ENCODE data around the gene CD4. TPM values are rescaled to one million over a fixed set of nuclear protein-coding genes. Genes with fewer than 3 reads are reported as not detected.

CD4 gene
- total RNA-seq, 2 experiments from 2014 or later = 219 to 227 TPM

- no peaks in the 10 kb centered on the region for H3K9me3 Mint-ChIP-seq
- peaks cover 44% of the 10 kb centered on the region for H3K27me3 Mint-ChIP-seq
- CTCF ChIA-PET = interaction anchor here (0.6 to 8.8 kb wide), 26 partner anchors 9 to 229 kb away, joined by 3 to 120 read pairs (median 4); partner anchors contain the start of genes CD4, CDCA3, COPS7A and MLF2
- peak overlapping the region; percentile 81 for H3K27ac Mint-ChIP-seq
- POLR2A ChIA-PET = interaction anchor here (1.0 kb wide), 1 partner anchor 228 kb away, joined by 3 read pairs; no protein-coding TSS in a partner anchor
- peaks cover 3% of the 10 kb centered on the region for H3K36me3 Mint-ChIP-seq (ENCODE audit: low read depth)
- H3K4me3 Mint-ChIP-seq = peak overlapping the region; percentile 81
- peaks cover 51% of the 10 kb centered on the region for H3K4me1 Mint-ChIP-seq
- peak; percentile 49 for DNase-seq
Measured at GRCh38 chr12:6766651-6767349, 22.5 kb upstream of the CD4 start.

- POLR2A ChIA-PET = no interaction called here
- DNase-seq = no peak
- Mint-ChIP-seq H3K4me3 (peak overlapping the region; percentile 81), H3K4me1 (peaks cover 58% of the 10 kb centered on the region), H3K27me3 (peaks cover 41% of the 10 kb centered on the region), H3K36me3 (ENCODE audit: low read depth) (peaks cover 3% of the 10 kb centered on the region), H3K27ac (peak overlapping the region; percentile 81), H3K9me3 (no peaks in the 10 kb centered on the region)
- CTCF ChIA-PET = interaction anchor here (0.6 to 8.8 kb wide), 17 partner anchors 8 to 189 kb away, joined by 3 to 120 read pairs (median 5); partner anchors contain the start of genes CD4, COPS7A, MLF2 and P3H3
Measured at GRCh38 chr12:6767353-6768319, 21.7 kb upstream of the CD4 start.

GRCh38 chr12:6768437-6768914 lies 20.9 kb upstream of the CD4 start:
- no peak for DNase-seq
- Mint-ChIP-seq H3K36me3 (ENCODE audit: low read depth) (peaks cover 3% of the 10 kb centered on the region), H3K9me3 (no peaks in the 10 kb centered on the region), H3K4me3 (no peak overlapping the region), H3K4me1 (peaks cover 65% of the 10 kb centered on the region), H3K27me3 (peaks cover 40% of the 10 kb centered on the region), H3K27ac (no peak overlapping the region)
- ChIA-PET POLR2A (no interaction called here), CTCF (interaction anchor here (1.9 to 8.8 kb wide), 3 partner anchors 9 to 16 kb away, joined by 5 to 120 read pairs (median 77); partner anchors contain the start of gene MLF2)

- no peak for DNase-seq
- peaks cover 67% of the 10 kb centered on the region for H3K4me1 Mint-ChIP-seq
- no peaks in the 10 kb centered on the region for H3K9me3 Mint-ChIP-seq
- no peak overlapping the region for H3K27ac Mint-ChIP-seq
- no peak overlapping the region for H3K4me3 Mint-ChIP-seq
- H3K27me3 Mint-ChIP-seq = peaks cover 37% of the 10 kb centered on the region
- ChIA-PET POLR2A (no interaction called here), CTCF (interaction anchor here (0.5 to 8.8 kb wide), 7 partner anchors 9 to 153 kb away, joined by 3 to 120 read pairs (median 3); partner anchors contain the start of genes CD4 and MLF2)
- H3K36me3 Mint-ChIP-seq (ENCODE audit: low read depth) = peaks cover 3% of the 10 kb centered on the region
Measured at GRCh38 chr12:6768990-6769389, 20.3 kb upstream of the CD4 start.

- Mint-ChIP-seq H3K27me3 (peaks cover 34% of the 10 kb centered on the region), H3K36me3 (ENCODE audit: low read depth) (peaks cover 3% of the 10 kb centered on the region), H3K4me1 (peaks cover 67% of the 10 kb centered on the region), H3K9me3 (no peaks in the 10 kb centered on the region), H3K27ac (no peak overlapping the region), H3K4me3 (no peak overlapping the region)
- POLR2A ChIA-PET = no interaction called here
- no peak for DNase-seq
- CTCF ChIA-PET = interaction anchor here (0.5 to 8.8 kb wide), 10 partner anchors 10 to 180 kb away, joined by 3 to 120 read pairs (median 4); partner anchors contain the start of genes CD4 and MLF2
Measured at GRCh38 chr12:6769666-6770065, 19.7 kb upstream of the CD4 start.

GRCh38 chr12:6770094-6770493 lies 19.2 kb upstream of the CD4 start:
- peaks cover 69% of the 10 kb centered on the region for H3K4me1 Mint-ChIP-seq
- H3K36me3 Mint-ChIP-seq (ENCODE audit: low read depth) = peaks cover 2% of the 10 kb centered on the region
- ChIA-PET CTCF (interaction anchor here (1.1 to 8.8 kb wide), 5 partner anchors 11 to 92 kb away, joined by 3 to 120 read pairs (median 7); partner anchors contain the start of genes CD4 and MLF2), POLR2A (no interaction called here)
- no peaks in the 10 kb centered on the region for H3K9me3 Mint-ChIP-seq
- no peak overlapping the region for H3K27ac Mint-ChIP-seq
- H3K4me3 Mint-ChIP-seq = no peak overlapping the region
- H3K27me3 Mint-ChIP-seq = peaks cover 32% of the 10 kb centered on the region
- DNase-seq = no peak

- peaks cover 69% of the 10 kb centered on the region for H3K4me1 Mint-ChIP-seq
- H3K36me3 Mint-ChIP-seq (ENCODE audit: low read depth) = no peaks in the 10 kb centered on the region
- H3K27ac Mint-ChIP-seq = no peak overlapping the region
- ChIA-PET POLR2A (interaction anchor here (0.7 kb wide), 1 partner anchor 9 kb away, joined by 7 read pairs; no protein-coding TSS in a partner anchor), CTCF (interaction anchor here (0.8 to 8.8 kb wide), 8 partner anchors 10 to 58 kb away, joined by 3 to 77 read pairs (median 4); partner anchors contain the start of genes CD4, COPS7A and MLF2)
- H3K4me3 Mint-ChIP-seq = no peak overlapping the region
- DNase-seq = no peak
- H3K27me3 Mint-ChIP-seq = peaks cover 27% of the 10 kb centered on the region
- no peaks in the 10 kb centered on the region for H3K9me3 Mint-ChIP-seq
Measured at GRCh38 chr12:6770600-6770999, 18.7 kb upstream of the CD4 start.

- no peaks in the 10 kb centered on the region for H3K9me3 Mint-ChIP-seq
Measured at GRCh38 chr12:6771091-6771495, 18.2 kb upstream of the CD4 start.

GRCh38 chr12:6771509-6772330 lies 17.6 kb upstream of the CD4 start:
- Mint-ChIP-seq H3K27me3 (peaks cover 24% of the 10 kb centered on the region), H3K4me1 (peaks cover 70% of the 10 kb centered on the region), H3K36me3 (ENCODE audit: low read depth) (peaks cover 2% of the 10 kb centered on the region), H3K4me3 (peak overlapping the region; percentile 56), H3K27ac (peak overlapping the region; percentile 80), H3K9me3 (no peaks in the 10 kb centered on the region)
- ChIA-PET CTCF (interaction anchor here (0.6 to 8.8 kb wide), 9 partner anchors 8 to 176 kb away, joined by 3 to 77 read pairs (median 5); partner anchors contain the start of genes CD4 and MLF2), POLR2A (interaction anchor here (0.6 kb wide), 1 partner anchor 234 kb away, joined by 3 read pairs; no protein-coding TSS in a partner anchor)
- no peak for DNase-seq

More at GRCh38 chr12:6771091-6771495, 18.2 kb upstream of the CD4 start:
- CTCF ChIA-PET = interaction anchor here (0.8 to 8.8 kb wide), 9 partner anchors 9 to 58 kb away, joined by 3 to 77 read pairs (median 5); partner anchors contain the start of genes CD4, COPS7A and MLF2
- DNase-seq = no peak
- H3K27ac Mint-ChIP-seq = no peak overlapping the region
- H3K27me3 Mint-ChIP-seq = peaks cover 23% of the 10 kb centered on the region
- peaks cover under 1% of the 10 kb centered on the region for H3K36me3 Mint-ChIP-seq (ENCODE audit: low read depth)
- H3K4me1 Mint-ChIP-seq = peaks cover 68% of the 10 kb centered on the region
- H3K4me3 Mint-ChIP-seq = no peak overlapping the region
- POLR2A ChIA-PET = interaction anchor here (0.7 kb wide), 1 partner anchor 9 kb away, joined by 7 read pairs; no protein-coding TSS in a partner anchor

- peak within 1 kb of the TSS; percentile 72 for H3K4me3 Mint-ChIP-seq
- H3K36me3 Mint-ChIP-seq (ENCODE audit: low read depth) = peaks cover 2% of the 10 kb centered on the region
- H3K27ac Mint-ChIP-seq = peak within 1 kb of the TSS; percentile 80
- H3K27me3 Mint-ChIP-seq = peaks cover 20% of the 10 kb centered on the region
- H3K9me3 Mint-ChIP-seq = no peaks in the 10 kb centered on the region
- ChIA-PET POLR2A (no interaction called here), CTCF (interaction anchor here (1.0 to 8.8 kb wide), 4 partner anchors 8 to 20 kb away, joined by 3 to 77 read pairs (median 6); partner anchors contain the start of gene MLF2)
- peaks cover 66% of the 10 kb centered on the region for H3K4me1 Mint-ChIP-seq
- peak; percentile 50 for DNase-seq
Measured at GRCh38 chr12:6772331-6772695, 17.0 kb upstream of the CD4 start, which contains the start of gene LAG3. TSS of gene LAG3 (plus strand) at chr12:6772520. CDS start at chr12:6772853, 333 bp downstream.
